Activated effector memory CD4-positive, alpha-beta T cell treated with anti-CD3 and anti-CD28 coated beads, Interleukin-2, amount 50 U/mL, for 16 hours (primary cell): ENCODE data around the gene FAM83C.

ENCODE experiments used
- DNase-seq: peaks from one replicate; pipeline ENCODE4 v3.0.0-alpha.2; 2020

Gene FAM83C

DNA sequence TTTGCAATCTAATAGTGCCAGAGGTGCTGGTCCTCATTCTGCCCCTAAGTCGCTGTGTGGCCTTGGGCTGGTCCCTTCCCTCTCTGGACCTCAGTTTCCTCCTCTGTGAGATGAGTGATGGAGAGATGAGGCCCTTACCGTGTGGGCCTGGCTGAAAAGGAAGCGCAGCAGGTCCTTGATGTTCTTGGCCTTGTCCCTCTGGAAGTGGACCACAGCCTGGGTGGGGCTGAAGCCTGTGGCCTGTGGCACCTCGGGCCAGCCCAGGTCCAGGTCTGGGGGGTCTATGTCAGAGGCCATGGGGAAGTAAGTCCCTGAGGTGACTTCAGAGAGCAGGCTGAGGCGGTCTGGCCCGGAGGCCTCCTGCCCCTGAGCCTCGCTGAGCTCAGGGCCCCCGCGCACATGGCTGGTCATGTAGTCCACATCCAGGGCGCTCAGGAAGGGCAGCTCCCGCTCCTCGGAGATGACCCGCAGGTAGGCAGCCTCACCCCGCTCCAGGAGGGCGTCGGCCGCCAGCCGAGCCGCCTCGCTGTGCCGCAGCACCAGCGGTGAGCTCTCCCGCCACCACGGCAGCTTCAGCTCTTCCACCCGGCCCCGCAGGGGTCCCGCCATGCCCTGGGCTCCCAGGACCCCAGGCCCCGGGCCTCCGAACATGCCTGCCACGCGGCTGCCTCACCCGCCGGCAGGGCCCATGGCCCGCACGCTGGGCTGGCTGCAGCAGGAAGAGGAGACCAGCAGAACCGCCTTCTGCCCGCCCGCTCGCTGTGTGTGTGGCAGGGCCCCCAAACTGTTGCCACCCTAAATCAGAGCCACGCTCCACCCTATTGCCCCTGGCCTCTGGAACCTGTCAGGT, at the start of gene FAM83C:
Gene FAM83C, minus strand, starts transcription at position 772 of the 850 bp plus-strand sequence. Its CDS starts 121 bp downstream, at position 651.
- DNase-seq = no peak

DNA sequence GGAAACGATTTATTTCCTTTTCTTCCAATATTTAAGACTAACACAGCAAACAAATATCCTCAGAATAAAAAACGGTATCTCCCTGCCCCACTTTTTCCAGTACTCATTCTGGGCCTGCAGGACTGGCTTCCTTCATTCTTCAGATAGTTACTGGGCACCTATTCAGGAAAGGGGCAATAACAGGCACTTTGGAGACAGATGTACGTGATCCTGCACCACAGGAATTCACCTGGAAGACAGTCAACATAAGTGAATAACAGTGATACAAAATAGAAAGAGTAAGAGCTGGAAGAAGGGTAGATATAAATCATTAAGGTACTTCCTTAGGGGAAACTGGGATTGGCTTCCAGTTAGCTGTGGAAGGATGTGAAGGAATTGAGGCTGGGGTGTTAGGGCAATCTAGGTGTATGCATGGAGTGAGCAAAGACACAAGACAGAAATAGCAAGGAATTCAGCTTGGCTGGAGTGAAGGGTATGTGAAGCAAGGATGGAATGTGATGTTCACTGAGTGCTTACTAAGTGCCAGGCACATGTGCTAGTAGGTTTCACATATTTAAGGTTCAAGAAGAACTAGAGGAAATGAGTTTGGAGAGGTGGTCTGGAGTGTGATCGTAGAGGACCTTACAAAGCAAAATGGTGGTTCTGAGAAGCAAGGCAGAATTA, 49.3 kb upstream of the FAM83C start:
- no peak for DNase-seq

DNA sequence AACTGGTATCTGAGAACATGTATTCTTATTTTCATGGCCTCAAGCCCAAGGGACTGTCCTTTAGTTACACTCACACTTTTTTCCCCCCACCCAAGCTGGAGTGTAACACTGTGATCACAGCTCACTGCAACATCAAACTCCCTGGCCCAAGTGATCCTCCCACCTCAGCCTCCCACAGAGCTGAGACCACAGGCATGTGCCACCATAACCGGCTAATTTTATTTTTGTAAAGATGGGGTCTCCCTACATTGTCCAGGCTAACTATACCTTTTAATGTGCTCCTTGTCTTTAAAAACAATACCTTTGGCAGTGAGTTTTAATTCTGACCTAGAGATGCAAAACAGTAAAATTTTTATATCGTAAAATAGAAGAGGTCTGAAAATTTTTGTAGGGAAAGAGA, 48.2 kb upstream of the FAM83C start:
- no peak for DNase-seq

DNA sequence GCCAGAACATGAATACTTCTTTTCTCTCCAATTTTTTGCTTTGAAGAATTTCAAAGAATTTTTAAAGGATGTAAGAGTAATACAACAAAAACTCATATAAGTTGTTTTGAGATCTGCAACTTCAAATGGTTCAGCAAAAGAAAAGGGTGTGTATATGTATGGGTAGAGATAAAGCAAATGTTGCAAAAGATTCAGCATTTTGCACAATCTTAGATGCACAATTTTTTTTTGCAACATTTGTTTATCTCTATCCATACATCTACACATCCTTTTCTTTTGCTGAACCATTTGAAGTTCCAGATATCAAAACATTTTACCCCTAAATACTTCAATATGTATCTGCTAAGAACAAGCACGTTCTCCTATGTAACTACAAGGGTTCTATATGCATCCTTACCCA, 47.4 kb upstream of the FAM83C start:
- no peak for DNase-seq

DNA sequence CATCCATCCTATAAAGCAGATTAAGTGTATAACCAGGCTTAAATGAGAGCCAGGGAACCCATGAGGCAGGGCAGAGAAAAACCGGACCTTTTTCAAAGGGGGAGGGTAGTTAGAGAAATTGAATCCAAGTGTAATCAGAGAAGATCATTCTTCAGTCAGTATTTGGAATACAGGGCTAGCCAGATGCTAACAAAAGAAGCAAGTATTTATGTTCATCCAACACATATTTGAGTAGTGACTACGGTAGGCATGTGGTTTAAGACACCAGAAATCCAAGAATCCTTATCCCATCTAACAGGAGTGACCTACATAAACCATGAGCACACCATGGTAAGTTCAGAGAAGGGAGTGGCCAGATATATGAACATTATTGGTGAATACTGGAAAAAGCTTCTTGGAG, 46.8 kb upstream of the FAM83C start:
- DNase-seq = no peak

DNA sequence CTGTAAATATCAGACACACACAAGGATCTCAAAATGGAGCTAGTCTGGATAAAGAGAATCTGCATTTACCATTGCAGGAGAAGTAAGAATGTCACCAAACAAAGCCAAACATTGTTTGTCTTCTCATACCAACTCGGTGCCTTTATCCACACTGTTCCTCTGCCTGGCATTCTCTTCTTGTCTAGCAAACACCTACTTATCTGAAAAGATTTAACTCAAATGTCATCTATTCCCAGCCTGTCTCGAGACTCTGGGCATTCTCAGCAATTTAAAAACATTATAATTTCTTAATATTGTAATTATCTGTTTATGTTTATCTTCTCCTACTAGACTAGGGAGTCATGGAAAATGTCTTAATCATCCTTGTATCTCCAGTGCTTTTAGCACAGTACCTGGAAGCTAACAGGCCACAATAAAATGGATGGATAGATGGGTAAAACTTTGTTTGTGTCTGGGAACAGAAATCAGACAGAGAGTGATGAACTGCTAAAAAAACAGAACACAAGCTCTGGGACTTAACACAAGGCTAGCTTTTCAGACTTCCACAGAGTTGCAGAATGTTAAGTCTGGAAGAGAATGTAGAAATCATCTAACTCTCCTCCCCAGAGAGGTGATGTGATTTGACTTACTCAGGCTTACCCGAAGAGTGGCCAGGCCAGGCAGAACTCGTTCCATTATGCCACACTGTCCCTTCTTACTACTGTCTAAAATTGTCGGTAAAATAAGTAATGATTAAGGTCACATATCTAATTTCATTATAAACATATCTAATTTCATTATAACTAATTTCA, 42.3 kb upstream of the FAM83C start:
- no peak for DNase-seq

DNA sequence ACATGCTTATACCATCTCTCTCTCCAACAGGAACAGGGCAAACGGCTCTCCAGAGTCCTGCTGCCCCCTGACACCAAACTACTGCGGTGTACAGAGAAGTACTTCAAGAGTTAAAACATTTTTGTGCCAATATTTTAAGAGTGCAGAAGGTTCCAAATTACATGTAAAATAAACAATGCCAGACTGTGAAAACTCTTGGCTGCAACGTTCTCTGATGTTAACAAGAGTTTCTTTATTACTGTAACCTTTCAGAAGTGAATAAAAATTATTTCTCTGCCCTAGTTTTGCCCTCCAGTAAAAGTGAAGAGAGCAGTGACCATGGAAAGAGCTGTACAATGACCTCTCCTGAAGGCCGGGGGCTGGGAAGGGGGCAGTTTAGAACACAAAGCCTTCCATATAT, 41.4 kb upstream of the FAM83C start:
- no peak for DNase-seq

DNA sequence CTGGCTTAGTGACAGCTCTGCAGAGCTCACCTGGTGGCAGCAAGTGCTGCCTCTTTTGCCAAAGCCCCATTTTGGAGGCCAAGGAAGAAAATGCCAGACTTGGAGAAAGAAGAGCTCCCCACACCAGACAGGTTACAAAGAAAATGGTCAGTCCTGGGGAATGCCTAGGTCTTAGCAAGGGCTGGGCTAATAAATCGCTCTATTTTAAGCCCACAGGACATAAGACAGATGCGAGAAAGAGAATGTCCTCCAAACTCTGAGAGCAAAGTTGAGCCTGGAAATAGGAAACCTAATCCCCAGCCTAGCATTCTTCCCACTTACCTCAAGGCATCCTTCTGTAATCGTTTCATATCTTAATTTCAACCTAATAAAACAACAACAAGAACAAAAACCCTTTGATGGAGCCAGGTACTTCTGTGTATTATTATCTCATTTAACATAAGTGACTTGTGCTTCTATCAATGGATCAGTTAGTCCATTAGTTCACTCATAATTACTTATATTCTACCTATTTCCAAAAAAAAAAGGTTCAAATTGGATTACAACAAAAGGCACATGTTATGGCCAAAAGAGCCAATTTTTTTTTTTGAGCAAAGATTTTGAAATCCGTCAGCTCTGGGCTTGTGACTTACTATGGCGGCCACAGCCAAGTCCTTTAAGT, 40.4 kb upstream of the FAM83C start:
- DNase-seq = no peak

DNA sequence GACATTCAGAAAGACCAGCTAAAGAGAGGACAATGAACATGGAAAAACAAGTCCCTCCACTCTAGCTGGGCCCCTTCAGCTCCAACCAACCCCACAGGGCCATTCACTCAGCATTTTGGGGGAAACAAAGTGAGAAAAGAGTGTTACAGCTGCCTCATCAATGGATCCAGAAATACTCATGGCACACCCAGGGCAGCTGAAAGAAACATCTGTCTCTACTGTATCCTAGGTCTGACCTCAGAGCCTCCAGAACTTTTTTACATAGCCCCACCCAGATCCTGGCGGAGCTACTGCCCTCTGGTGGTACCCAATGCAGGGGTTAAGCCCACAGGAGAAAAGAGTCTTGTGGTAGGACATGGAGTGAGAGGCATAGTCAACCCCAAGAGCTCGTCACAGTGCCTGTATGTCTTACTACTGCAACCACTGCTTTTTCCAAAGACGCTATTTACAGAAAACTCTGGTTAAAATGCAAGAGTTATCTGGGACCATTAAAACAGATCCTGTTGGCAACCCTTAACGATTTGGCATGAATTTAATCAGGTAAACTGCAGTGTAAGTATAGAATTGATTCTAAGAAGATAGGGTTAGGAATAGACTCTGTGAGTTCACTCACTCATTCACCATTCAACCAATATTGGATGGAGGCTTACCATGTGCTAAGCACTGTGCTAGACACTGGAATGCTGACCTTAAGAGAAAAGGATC, 37.4 kb upstream of the FAM83C start:
- DNase-seq = peak; percentile 71

DNA sequence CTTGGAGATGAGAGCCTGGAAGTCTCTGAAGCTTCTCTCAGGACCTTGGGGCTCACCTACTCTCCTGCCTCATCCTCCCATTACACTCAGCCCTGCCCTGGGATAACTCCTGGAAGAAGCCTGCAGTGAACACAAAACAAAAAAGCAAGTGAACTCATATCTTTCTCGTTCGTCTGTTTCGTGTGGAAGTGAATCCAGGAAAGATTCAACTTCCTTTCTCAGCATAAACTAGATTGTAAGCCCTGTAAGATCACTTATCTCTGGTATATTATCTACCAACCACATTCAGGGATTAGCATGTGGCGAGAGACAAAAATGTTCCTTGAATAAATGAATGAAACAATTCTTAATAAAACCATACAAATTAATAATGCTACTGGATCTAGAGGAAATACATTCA, 36.5 kb upstream of the FAM83C start:
- no peak for DNase-seq

DNA sequence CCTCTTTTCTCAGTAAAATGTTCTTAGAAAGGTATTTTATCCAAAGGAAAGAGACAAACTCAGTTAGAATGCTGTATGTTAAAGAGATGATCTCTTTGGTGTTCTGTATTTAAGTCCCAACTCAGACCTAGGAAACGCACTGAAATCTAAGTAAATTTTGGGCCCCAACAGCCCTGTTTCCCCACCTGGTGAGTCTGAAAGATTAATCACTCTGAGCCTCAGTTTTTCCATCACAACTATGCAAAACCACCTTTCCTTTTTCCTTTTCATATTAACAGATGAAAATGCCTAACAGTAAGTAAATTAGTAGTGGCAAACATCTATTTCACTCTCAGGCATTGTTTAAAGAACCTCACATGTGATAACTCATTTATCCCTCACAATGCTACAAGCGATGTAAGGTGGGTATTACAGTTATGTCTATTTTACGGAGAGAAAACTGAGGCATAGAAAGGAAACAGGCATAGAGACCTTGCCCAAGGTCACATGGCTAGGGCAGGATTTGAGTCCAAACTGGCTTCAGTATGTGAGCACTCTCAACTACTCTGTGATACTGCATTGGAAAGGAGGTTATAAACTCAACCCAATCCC, 36.0 kb upstream of the FAM83C start:
- no peak for DNase-seq

DNA sequence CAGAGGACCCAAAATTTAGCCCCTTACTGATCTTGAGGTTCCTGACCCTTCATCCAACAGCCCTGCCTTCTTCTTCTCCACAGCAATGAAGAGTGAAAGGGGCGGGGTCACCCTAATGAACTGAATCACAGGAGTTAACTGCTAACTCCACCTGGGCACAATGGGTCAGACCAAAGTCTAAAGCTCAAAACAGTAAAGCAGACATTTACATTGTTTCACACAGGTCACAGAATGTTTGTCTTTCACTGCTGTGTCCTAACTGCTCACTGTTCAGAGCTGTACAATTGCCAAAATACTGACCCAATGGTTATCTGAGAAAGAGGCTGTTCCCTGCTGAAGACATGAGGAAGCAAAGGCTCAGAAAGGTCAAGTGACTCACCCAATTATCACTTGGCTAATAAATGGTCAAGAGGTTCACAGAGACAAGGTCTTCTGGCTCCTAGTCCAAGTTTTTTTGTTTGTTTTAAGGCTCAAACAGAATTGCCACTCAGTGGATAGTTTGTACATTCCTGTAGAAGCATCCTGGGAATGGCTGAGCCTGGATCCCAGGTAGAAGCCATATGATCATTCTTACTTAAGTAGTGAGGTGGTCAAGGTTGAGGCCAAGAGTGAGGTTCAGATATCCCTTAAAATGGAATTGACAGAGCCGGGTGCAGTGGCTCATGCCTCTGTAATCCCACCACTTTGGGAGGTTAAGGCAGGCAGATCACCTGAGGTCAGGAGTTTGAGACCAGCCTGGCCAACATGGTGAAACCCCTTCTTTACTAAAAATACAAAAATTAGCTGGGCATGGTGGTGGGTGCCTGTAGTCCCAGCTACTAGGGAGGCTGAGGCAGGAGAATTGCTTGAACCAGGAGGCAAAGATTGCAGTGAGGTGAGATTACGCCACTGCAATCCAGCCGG, 35.1 kb upstream of the FAM83C start:
- DNase-seq = no peak

DNA sequence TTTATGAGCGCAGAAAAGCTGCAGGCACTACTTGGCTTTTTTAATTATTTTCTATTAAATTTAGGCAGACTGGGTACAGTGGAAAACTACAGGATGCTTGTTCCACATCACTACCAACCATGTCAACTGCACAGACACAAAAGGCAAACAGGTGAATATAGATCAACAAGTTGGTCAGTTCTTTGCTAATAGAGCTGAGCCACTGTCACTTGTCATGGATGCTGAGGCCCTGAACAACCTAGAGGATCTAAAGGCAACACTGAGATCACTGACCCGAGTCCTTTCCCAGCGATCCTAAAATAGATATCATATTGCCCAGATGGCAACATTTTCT, 34.5 kb upstream of the FAM83C start:
- no peak for DNase-seq

DNA sequence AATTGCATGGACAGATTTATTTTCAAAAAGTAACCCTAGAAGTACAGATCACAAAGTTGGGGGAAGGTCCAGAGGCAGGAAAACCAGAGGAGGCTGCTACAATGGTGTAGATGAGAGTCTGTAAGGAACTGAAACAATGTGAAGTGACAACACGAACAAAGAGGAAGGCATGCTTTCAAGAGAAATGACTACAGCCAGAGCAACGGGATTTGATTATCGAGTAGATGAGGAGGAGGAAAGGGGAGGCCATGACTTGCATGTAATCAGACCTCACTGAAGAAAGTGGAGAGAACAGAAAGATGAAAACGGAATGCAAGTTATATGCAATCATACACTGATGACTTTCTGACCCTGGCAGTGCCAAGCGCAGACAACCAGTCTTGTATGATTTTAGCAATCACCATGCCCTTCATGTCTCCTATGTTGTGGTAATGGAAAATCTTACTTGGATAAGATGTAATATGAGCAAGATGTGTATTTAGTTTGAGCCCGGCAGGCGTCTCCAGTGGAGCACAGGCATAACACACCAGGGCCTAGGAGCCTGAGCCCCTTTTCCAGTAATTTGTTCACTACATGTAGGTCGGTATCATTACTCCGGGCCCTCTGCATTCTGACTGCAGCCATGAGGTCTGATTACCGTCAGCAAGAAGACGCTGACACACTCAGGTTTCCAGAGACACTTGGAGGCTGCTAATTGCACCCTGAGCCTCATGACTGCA, 34.0 kb upstream of the FAM83C start:
- no peak for DNase-seq

DNA sequence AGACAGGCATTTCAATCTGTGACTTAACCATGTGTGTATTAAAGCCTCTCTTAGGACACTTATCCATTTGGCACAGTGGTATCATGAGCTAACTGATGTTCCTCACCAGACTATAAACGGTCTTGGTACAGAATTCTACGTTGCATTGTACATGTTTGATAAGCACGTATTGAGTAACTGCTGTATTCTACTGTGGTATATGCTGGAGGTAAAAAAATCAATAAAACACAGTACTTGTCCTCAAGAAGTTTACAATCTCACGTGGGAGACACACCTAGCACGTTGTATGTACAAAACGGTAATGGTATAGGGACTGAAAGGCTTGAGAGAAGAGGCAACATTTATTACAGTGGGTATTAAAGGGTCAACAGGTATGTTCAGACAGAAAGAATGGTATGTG, 33.2 kb upstream of the FAM83C start:
- DNase-seq = no peak

DNA sequence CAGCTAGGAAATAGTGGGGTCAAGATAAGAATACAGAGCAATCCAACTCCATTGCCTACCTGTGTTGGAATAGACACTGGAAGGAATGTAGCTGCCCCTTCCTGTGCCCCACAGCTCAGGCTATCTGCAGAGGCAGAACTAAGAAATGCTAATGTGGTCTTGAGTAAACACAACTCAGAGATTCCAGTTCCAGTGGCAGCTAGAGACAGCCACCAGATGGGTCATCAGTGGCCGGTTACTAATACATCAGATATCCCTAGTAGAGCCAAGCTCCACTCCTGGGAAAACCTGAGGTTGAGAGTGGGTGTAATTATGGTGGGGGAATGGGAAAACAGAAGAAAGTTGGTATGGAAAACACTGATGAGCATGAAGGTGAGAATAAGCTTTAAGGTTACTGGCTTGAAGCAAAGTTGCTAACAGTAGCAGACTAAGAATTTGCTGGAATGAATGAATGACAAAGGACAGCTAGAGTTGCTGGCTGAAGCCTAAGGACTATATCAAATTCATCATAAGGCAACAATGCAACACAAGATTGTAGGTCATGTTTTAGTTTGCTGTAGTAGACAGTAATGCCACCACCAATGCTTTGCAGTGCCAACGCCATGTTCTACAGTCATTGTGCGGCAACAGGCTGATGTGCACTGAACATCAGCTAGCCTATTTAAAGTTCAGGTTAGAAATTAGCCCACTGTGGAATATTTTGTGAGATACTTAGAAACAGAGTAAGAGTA, 28.3 kb upstream of the FAM83C start:
- no peak for DNase-seq

DNA sequence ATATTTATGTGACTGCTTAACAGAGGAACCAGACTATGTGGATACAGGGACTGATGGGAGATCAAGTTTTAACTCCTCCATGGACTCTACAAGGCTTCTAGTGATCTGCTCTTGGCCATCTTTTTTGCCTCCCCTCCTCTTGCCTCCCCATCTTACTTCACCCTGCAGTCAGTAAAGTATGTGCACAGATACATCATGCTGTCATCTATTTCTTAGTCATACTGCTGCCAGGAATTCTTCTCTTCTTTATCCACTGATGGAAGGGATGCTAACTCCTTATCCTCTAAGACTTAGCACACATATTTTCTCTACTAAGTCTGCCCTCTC, 27.6 kb upstream of the FAM83C start:
- no peak for DNase-seq

DNA sequence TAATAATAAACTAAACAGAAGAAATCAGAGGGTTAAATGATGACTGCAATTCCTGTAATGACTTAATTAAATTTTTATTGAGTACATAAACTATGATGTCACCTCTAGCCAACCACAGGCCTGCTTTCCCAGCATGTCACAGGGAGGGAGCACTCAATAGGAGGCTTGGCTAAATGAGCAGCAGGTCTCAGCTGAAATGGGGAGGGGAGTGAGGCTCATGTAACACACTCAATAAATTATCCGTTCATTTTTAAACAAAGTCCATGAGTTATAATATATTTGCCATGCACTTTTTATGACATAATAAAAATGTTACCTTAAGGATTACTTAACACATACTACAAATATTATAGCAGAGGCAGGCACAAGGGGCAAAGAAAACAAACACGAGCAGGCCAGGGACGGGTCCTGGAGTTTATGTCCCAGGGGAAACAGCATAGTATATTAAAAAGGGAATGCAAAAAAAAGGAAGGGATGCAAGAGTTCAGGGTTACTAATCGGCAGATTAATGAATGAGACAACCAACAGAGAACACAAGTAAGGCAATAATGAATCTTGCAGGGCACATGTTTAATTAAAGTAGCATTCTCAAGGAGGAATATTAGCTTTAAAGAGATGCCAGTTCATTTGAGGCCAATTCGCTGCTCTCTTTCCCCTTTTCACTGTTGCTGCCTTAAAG, 27.1 kb upstream of the FAM83C start:
- no peak for DNase-seq

DNA sequence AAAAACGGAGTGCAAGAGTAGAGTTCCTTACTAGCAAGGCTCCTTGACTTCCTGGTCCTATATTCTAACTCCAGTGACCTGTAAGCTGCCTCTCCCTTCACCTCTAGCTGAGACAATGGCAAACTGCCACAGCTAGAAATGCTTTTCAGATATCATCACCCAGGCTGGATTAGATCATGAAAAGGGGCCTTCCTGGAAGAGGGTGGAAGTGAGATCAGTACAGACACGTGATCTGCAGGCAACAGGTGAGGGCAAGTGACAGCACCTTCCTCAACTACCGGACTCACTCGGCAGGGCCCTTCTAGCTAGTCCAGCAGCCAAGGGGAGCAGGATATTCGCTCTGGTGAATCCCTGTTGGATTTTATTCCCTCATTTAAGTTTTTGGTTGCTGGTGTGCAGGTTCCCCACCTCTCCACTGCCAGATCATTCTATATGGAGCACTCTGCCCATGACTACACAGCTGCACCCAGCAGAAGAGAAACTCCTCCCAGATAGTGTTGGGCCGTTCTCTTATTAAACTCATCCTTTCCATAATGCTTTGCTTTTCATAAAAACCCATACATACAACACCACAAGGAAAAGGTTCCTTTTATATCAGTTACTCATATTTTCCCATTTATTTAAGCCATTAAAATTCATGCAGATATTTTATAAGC, 26.4 kb upstream of the FAM83C start:
- no peak for DNase-seq
